NCI-H2196 treated with DMSO at 0.1 percent for 48 hours (cell line): ENCODE data around the gene OR4D10.

Source experiments
- DNase-seq: peaks from one replicate; lab custom pipeline; 2025; ENCODE audit not compliant: unreplicated experiment; lab: John Stamatoyannopoulos, UW

The OR4D10 gene

DNA sequence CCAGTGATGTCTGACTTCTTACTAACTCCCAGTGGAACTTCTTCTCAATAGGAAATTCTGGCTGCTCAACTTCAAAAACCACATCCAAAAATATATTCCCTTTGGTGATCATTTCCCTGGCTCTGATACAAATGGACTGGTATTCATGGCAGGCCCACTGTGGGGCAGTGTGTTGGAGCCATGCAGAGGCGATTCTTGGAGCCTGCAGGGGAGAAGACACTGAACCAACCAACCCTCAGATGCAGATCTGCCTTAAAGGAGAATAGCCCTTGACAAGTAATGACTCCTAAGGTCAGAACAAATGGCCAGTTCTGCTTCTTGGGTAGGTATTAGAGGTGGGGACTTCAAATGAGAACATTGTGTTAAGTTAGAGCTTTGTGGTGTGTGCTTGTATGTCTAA is 50.4 kb downstream of the OR4D10 start:
- no peak for DNase-seq

- DNase-seq = no peak
Measured at GRCh38 chr11:59528711-59529110, 55.6 kb downstream of the OR4D10 start.
